22Rv1 (cell line): ENCODE data around the gene KCNQ1OT1.

Source experiments
- ZFX ChIP-seq: fragments of 450-650 bp; IDR thresholded peaks from 2 replicates; pipeline ENCODE4 v1.6.1; 2017; ENCODE audit warnings: antibody characterized with exemption, borderline replicate concordance
- TF ChIP-seq, protein P1 (sequence below): fragments of 450-650 bp; IDR thresholded peaks from 2 replicates; pipeline ENCODE4 v1.5.1; 2017; ENCODE audit warnings: mild to moderate bottlenecking

DNA sequence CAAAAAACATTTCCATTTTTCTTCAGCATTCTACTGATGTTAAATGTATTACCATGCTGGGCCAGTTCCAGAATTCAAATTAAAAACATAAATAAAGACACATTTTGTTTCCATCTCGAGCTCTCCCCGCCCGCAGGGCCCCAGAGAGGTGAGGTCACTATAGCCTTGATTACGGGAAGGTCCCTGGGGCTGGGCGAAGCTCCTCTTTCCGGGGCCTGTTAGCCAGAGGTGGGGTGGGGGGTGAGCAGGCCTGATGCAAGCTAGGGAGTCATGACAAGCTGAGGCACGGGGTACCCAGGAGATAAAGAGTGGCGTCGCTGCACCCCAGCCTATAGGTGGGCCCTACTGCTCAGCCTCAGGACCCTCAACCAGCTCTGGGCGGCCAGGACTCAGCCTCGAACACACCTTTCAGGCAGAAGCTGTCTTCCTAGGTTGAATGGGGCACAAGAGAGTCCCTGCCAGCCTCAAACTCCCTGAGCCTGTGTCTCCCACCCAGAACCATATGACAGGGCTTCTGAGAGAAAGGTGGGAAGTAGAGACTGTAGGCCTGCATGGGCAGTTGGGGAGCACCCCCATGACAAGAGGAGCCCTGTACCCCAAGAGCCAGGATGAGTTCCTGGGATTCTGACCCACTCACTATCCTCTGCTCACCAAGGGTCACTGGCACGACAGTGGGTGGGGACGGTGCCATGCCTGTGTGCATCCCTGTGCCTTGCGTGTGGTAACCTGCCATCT is 34.8 kb downstream of the KCNQ1OT1 start:
- TF ChIP-seq, protein P1, sequence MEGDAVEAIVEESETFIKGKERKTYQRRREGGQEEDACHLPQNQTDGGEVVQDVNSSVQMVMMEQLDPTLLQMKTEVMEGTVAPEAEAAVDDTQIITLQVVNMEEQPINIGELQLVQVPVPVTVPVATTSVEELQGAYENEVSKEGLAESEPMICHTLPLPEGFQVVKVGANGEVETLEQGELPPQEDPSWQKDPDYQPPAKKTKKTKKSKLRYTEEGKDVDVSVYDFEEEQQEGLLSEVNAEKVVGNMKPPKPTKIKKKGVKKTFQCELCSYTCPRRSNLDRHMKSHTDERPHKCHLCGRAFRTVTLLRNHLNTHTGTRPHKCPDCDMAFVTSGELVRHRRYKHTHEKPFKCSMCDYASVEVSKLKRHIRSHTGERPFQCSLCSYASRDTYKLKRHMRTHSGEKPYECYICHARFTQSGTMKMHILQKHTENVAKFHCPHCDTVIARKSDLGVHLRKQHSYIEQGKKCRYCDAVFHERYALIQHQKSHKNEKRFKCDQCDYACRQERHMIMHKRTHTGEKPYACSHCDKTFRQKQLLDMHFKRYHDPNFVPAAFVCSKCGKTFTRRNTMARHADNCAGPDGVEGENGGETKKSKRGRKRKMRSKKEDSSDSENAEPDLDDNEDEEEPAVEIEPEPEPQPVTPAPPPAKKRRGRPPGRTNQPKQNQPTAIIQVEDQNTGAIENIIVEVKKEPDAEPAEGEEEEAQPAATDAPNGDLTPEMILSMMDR = no peak
- TF ChIP-seq ZFX = no peak
